H1 (cell line): Measurements from ENCODE around the gene HDLBP. TPM values are rescaled to one million over a fixed set of nuclear protein-coding genes. Genes with fewer than 3 reads are reported as not detected.

Experiments
- CTCF ChIA-PET: fragments of 300-600 bp; sonication (Branson Sonifier 250); formaldehyde crosslinking; loops from one replicate; lab custom pipeline; 2021; ENCODE audit not compliant: partially characterized antibody; lab: Charles Lee
- POLR2A ChIA-PET: fragments of 300-600 bp; sonication (Branson Sonifier 250); formaldehyde crosslinking; loops from one replicate; lab custom pipeline; 2021; ENCODE audit warnings: inconsistent platforms; ENCODE audit not compliant: partially characterized antibody; lab: Charles Lee
- DNase-seq, 2 experiments: peaks; one replicate each; pipeline versions ENCODE4 v3.0.0 to v3.0.0-alpha.2; 2010 to 2022; ENCODE audit warnings: low spot score in 2 of 2, low read depth in 1 of 2, mixed read lengths in 1 of 2
- FAIRE-seq: peaks from 2 replicates; lab custom pipeline; 2011; peaks lifted over from hg19 to GRCh38; lab: Jason Lieb, UNC
- H2AFZ ChIP-seq: 2 replicates; pipeline ENCODE4 v1.8.1; 2012; ENCODE audit warnings: low read length, inconsistent platforms
- H2AK5ac ChIP-seq: 2 replicates; pipeline ENCODE4 v1.6.1; 2013; ENCODE audit warnings: low read depth, low read length
- H2BK120ac ChIP-seq: replicated peaks from 2 replicates; pipeline ENCODE3; 2013; ENCODE audit warnings: low read depth, low read length, inconsistent platforms
- H2BK12ac ChIP-seq: 2 replicates; pipeline ENCODE4 v1.6.1; 2013; ENCODE audit warnings: low read depth, low read length
- H2BK15ac ChIP-seq: 2 replicates; pipeline ENCODE4 v1.6.1; 2013; ENCODE audit warnings: low read length
- H2BK20ac ChIP-seq: 2 replicates; pipeline ENCODE4 v1.6.1; 2013; ENCODE audit warnings: low read length
- H2BK5ac ChIP-seq: 2 replicates; pipeline ENCODE4 v1.6.1; 2013; ENCODE audit warnings: low read depth, low read length
- H3K14ac ChIP-seq: 2 replicates; pipeline ENCODE4 v1.6.1; 2013; ENCODE audit warnings: inconsistent platforms; ENCODE audit not compliant: insufficient read length
- H3K18ac ChIP-seq: 2 replicates; pipeline ENCODE4 v1.6.1; 2013; ENCODE audit warnings: low read length; ENCODE audit errors: extremely low read depth
- H3K23ac ChIP-seq: 2 replicates; pipeline ENCODE4 v1.6.1; 2013; ENCODE audit warnings: inconsistent platforms; ENCODE audit not compliant: insufficient read length
- H3K23me2 ChIP-seq: 2 replicates; pipeline ENCODE4 v1.6.1; 2013; ENCODE audit warnings: low read depth, low read length
- H3K27ac ChIP-seq: 2 replicates; pipeline ENCODE4 v1.6.1; 2011; ENCODE audit warnings: low read depth, low read length, inconsistent platforms
- H3K27me3 ChIP-seq, 4 experiments: replicated peaks in 1 of 4; 1 replicate in 1 of 4; 2 replicates in 3 of 4; pipeline versions ENCODE4 v1.6.1 to v1.8.1; 2011 to 2013; ENCODE audit warnings: low read length in 3 of 4, mild to moderate bottlenecking in 3 of 4, inconsistent platforms in 2 of 4, mixed read lengths in 2 of 4, moderate library complexity in 1 of 4; ENCODE audit not compliant: control insufficient read depth in 3 of 4, insufficient read depth in 3 of 4; ENCODE audit errors: extremely low read depth in 1 of 4
- H3K36me3 ChIP-seq, 4 experiments: 2 replicates each; pipeline versions ENCODE4 v1.6.1 to v1.8.1; 2011 to 2013; ENCODE audit warnings: mild to moderate bottlenecking in 4 of 4, low read length in 3 of 4, moderate library complexity in 2 of 4, control low read depth in 1 of 4, inconsistent platforms in 1 of 4; ENCODE audit not compliant: insufficient read depth in 4 of 4, control insufficient read depth in 2 of 4
- H3K4ac ChIP-seq: replicated peaks from 2 replicates; pipeline ENCODE3; 2013; ENCODE audit warnings: low read length, low read depth, mixed read lengths, inconsistent platforms; ENCODE audit not compliant: insufficient read length
- H3K4me1 ChIP-seq, 4 experiments: replicated peaks in 1 of 4; 1 replicate in 1 of 4; 2 replicates in 3 of 4; pipeline versions ENCODE4 v1.6.1 to v1.8.1; 2011 to 2013; ENCODE audit warnings: low read length in 3 of 4, inconsistent platforms in 2 of 4, mixed read lengths in 1 of 4; ENCODE audit not compliant: insufficient read depth in 4 of 4, control insufficient read depth in 3 of 4
- H3K4me2 ChIP-seq, 2 experiments: 2 replicates each; pipeline versions ENCODE4 v1.6.1 to v1.8.1; 2011 to 2013; ENCODE audit warnings: low read depth in 2 of 2, low read length in 2 of 2, control low read depth in 1 of 2, inconsistent platforms in 1 of 2, mild to moderate bottlenecking in 1 of 2; ENCODE audit not compliant: insufficient read depth in 1 of 2
- H3K4me3 ChIP-seq, 4 experiments: fragments of 200-600, 300-600 bp in 1 of 4; sonication (generic), shearing (Covaris generic), sonication (Bioruptor Twin) in 1 of 4; 2 replicates each; pipeline versions ENCODE4 v1.5.1 to v1.8.1; 2011 to 2016; ENCODE audit warnings: low read length in 4 of 4, low read depth in 3 of 4, control low read depth in 2 of 4, inconsistent platforms in 2 of 4, mild to moderate bottlenecking in 2 of 4, mixed read lengths in 1 of 4, moderate library complexity in 1 of 4; ENCODE audit not compliant: insufficient read depth in 2 of 4; ENCODE audit errors: extremely low read depth in 1 of 4
- H3K56ac ChIP-seq: replicated peaks from 2 replicates; pipeline ENCODE3; 2013; ENCODE audit warnings: low read depth, mild to moderate bottlenecking, mixed read lengths, low read length, inconsistent platforms; ENCODE audit not compliant: insufficient read length
- H3K79me1 ChIP-seq: 2 replicates; pipeline ENCODE4 v1.6.1; 2013; ENCODE audit warnings: low read depth, low read length, control low read depth
- H3K79me2 ChIP-seq, 2 experiments: 2 replicates each; pipeline versions ENCODE4 v1.6.1 to v1.8.1; 2012 to 2013; ENCODE audit warnings: low read length in 2 of 2, mild to moderate bottlenecking in 2 of 2, inconsistent platforms in 1 of 2; ENCODE audit not compliant: insufficient read depth in 2 of 2, control insufficient read depth in 1 of 2
- H3K9ac ChIP-seq, 4 experiments: replicated peaks in 1 of 4; 1 replicate in 1 of 4; 2 replicates in 3 of 4; pipeline versions ENCODE4 v1.6.1 to v1.8.1; 2011 to 2013; ENCODE audit warnings: low read depth in 3 of 4, low read length in 3 of 4, control low read depth in 2 of 4, mild to moderate bottlenecking in 2 of 4, moderate library complexity in 2 of 4, inconsistent platforms in 1 of 4; ENCODE audit errors: extremely low read depth in 1 of 4
- H3K9me3 ChIP-seq, 2 experiments: 2 replicates each; pipeline versions ENCODE4 v1.6.1 to v1.8.1; 2012 to 2013; ENCODE audit warnings: mild to moderate bottlenecking in 2 of 2, moderate library complexity in 2 of 2, control low read depth in 1 of 2, inconsistent platforms in 1 of 2, low read depth in 1 of 2, low read length in 1 of 2, mixed read lengths in 1 of 2; ENCODE audit not compliant: insufficient read depth in 2 of 2
- H4K20me1 ChIP-seq, 2 experiments: replicated peaks in 1 of 2; 2 replicates each; pipeline versions ENCODE3 to v1.8.1; 2011 to 2013; ENCODE audit warnings: inconsistent platforms in 2 of 2, low read length in 2 of 2, mild to moderate bottlenecking in 1 of 2; ENCODE audit not compliant: insufficient read depth in 2 of 2, control insufficient read depth in 1 of 2
- H4K5ac ChIP-seq: 2 replicates; pipeline ENCODE4 v1.6.1; 2013; ENCODE audit warnings: low read length, low read depth, mixed read lengths, inconsistent platforms; ENCODE audit not compliant: insufficient read length
- H4K8ac ChIP-seq: 2 replicates; pipeline ENCODE4 v1.8.0; 2013; ENCODE audit warnings: mild to moderate bottlenecking, moderate library complexity, low read length, inconsistent platforms; ENCODE audit not compliant: insufficient read depth; ENCODE audit errors: extremely low read depth
- H4K91ac ChIP-seq: replicated peaks from 2 replicates; pipeline ENCODE3; 2013; ENCODE audit warnings: low read length, mixed read lengths, inconsistent platforms; ENCODE audit not compliant: insufficient read length
- BCL11A ChIP-seq, 2 experiments: IDR thresholded peaks; one replicate each; pipeline ENCODE4 v1.6.1; 2011; ENCODE audit warnings: low read depth in 2 of 2, low read length in 2 of 2, mild to moderate bottlenecking in 2 of 2
- EGR1 ChIP-seq: IDR thresholded peaks from 2 replicates; pipeline ENCODE4 v1.6.1; 2011; ENCODE audit warnings: low read depth, low read length, borderline replicate concordance
- EP300 ChIP-seq, 2 experiments: IDR thresholded peaks; 1 replicate in 1 of 2; 2 replicates in 1 of 2; pipeline ENCODE4 v1.6.1; 2011 to 2012; ENCODE audit warnings: low read depth in 2 of 2, low read length in 2 of 2, mild to moderate bottlenecking in 2 of 2, borderline replicate concordance in 1 of 2, inconsistent platforms in 1 of 2, moderate library complexity in 1 of 2
- EZH2 ChIP-seq: fragments of 200-600 bp; sonication (generic); IDR thresholded peaks from 2 replicates; pipeline ENCODE4 v1.7.1; 2012; ENCODE audit warnings: low read depth, mild to moderate bottlenecking, moderate library complexity, low read length, inconsistent platforms; ENCODE audit not compliant: severe bottlenecking
- FOSL1 ChIP-seq: IDR thresholded peaks from 2 replicates; pipeline ENCODE4 v1.6.1; 2011; ENCODE audit warnings: mild to moderate bottlenecking, low read depth, low read length, moderate library complexity; ENCODE audit not compliant: insufficient read depth
- JUND ChIP-seq: IDR thresholded peaks from 2 replicates; pipeline ENCODE4 v1.6.1; 2011; ENCODE audit warnings: mild to moderate bottlenecking, improper control_type of control experiment, low read length
- POLR2AphosphoS5 ChIP-seq: IDR thresholded peaks from 2 replicates; pipeline ENCODE4 v1.6.1; 2011; ENCODE audit warnings: low read depth, low read length
- POU5F1 ChIP-seq: IDR thresholded peaks from 2 replicates; pipeline ENCODE4 v1.6.1; 2011; ENCODE audit warnings: low read depth, mild to moderate bottlenecking, low read length, moderate library complexity
- RAD21 ChIP-seq, 2 experiments: IDR thresholded peaks in 1 of 2; conservative IDR thresholded peaks in 1 of 2; 2 replicates each; pipeline ENCODE4 v1.6.1; 2011; ENCODE audit warnings: low read depth in 2 of 2, low read length in 2 of 2, improper control_type of control experiment in 1 of 2, inconsistent platforms in 1 of 2, mild to moderate bottlenecking in 1 of 2, moderate library complexity in 1 of 2
- SP1 ChIP-seq: IDR thresholded peaks from 2 replicates; pipeline ENCODE4 v1.6.1; 2011; ENCODE audit warnings: low read depth, low read length
- TAF1 ChIP-seq: IDR thresholded peaks from 2 replicates; pipeline ENCODE4 v1.6.1; 2011; ENCODE audit warnings: mild to moderate bottlenecking, low read depth, low read length
- TBP ChIP-seq: IDR thresholded peaks from 2 replicates; pipeline ENCODE4 v1.6.1; 2011; ENCODE audit warnings: low read depth, low read length, improper control_type of control experiment
- ZNF274 ChIP-seq: IDR thresholded peaks from 2 replicates; pipeline ENCODE4 v1.7.0; 2012; ENCODE audit warnings: low read length, borderline replicate concordance; ENCODE audit errors: extremely low read depth
- WGBS, 2 experiments: shearing (Covaris generic) in 1 of 2; methylation state at CpG; one replicate each; pipeline versions ENCODE4 v1.1.6 to v1.1.7; 2013 to 2015; ENCODE audit warnings: low lambda C conversion rate in 2 of 2, mixed read lengths in 2 of 2, inconsistent platforms in 1 of 2, low coverage in 1 of 2, missing lambda C conversion rate in 1 of 2; ENCODE audit not compliant: insufficient replicate concordance in 2 of 2, insufficient coverage in 1 of 2, insufficient read length in 1 of 2; ENCODE audit errors: extremely low coverage in 1 of 2, missing lambda C conversion rate in 1 of 2; 5-methylcytosine and 5-hydroxymethylcytosine counted together
- polyA plus RNA-seq, 7 experiments: library from polyadenylated mRNA; depleted of rRNA in 3 of 7; stranded (reverse) in 5 of 7; unstranded in 2 of 7; fragments of >200 nt in 5 of 7; fragments of 200-250 nt in 2 of 7; gene quantifications; 1 replicate in 5 of 7; 2 replicates in 1 of 7; 4 replicates in 1 of 7; pipeline versions ENCODE4 v1.2.1 to v1.2.3, GENCODE V29; 2011 to 2013; ENCODE audit warnings: missing spikeins in 2 of 7, mixed read lengths in 2 of 7
- total RNA-seq: library from RNA; stranded (reverse); fragmentation: NEBNext Ultra II Directional; extraction: Animal tissue kit (Norgen Biotek cat#: 25700); gene quantifications from 2 replicates; pipeline ENCODE4 v1.2.1, GENCODE V29; 2021

The HDLBP gene
- total and polyA plus RNA-seq, 2 of the 8 experiments (the other 6 are each of a cell fraction or from before 2014, with no cell fraction given): 185 to 360 TPM

GRCh38 chr2:241321033-241321432 lies 5.6 kb upstream of the HDLBP start:
- Histone ChIP-seq H4K5ac (no peak overlapping the region), H3K4me2 (no peak overlapping the region), H4K20me1 (peaks cover 17 to 27% of the 10 kb centered on the region in 2 experiments), H2BK5ac (no peak overlapping the region), H3K23ac (no peak overlapping the region), H2BK15ac (no peak overlapping the region), H3K9me3 (no peaks in the 10 kb centered on the region), H3K4ac (no peak overlapping the region), H3K23me2 (peaks cover 6% of the 10 kb centered on the region), H3K14ac (no peak overlapping the region), H3K9ac (no peak overlapping the region), H2AK5ac (no peak overlapping the region), H2BK20ac (no peak overlapping the region), H4K8ac (no peak overlapping the region), H3K79me2 (peaks cover 57 to 100% of the 10 kb centered on the region in 2 experiments), H3K36me3 (peaks cover 0 to 24% (median 0%) of the 10 kb centered on the region in 4 experiments; a peak in 3 of 8 replicates), H2BK120ac (no peak overlapping the region), H2AFZ (no peak overlapping the region), H3K56ac (no peak overlapping the region), H2BK12ac (no peak overlapping the region), H3K27ac (no peak overlapping the region), H3K79me1 (peaks cover 3% of the 10 kb centered on the region; the same call in 1 of the 2 replicates), H3K4me1 (peaks cover 0 to 7% (median under 1%) of the 10 kb centered on the region in 4 experiments; a peak in 3 of 7 replicates), H4K91ac (no peak overlapping the region), H3K18ac (no peak overlapping the region), H3K27me3 (no peaks in the 10 kb centered on the region), H3K4me3 (no peak overlapping the region)
- FAIRE-seq (no peak), DNase-seq (no peak)
- POLR2A ChIA-PET: interaction anchor here (1.7 to 2.9 kb wide), 2 partner anchors 8 to 11 kb away, joined by 3 to 15 read pairs; no protein-coding TSS in a partner anchor
- WGBS, 2 experiments: 93% methylated on average over 1 of the region's 1 CpG; no CpG with 5 or more reads in 1 of the 2 experiments
- CTCF ChIA-PET: no interaction called here
- no peak for TF ChIP-seq FOSL1
- TF ChIP-seq POU5F1: no peak
- TF ChIP-seq JUND: no peak
- no peak for TF ChIP-seq RAD21 (IDR thresholded peaks at IDR 0.05 in 1 of 2, conservative IDR thresholded peaks at IDR 0.05 in 1 of 2; ENCODE audit: low read depth in 2 of 2, low read length in 2 of 2)
- TF ChIP-seq TAF1: no peak
- TF ChIP-seq EGR1: no peak
- TF ChIP-seq EP300 (IDR thresholded peaks at IDR 0.05; ENCODE audit: borderline replicate concordance in 1 of 2, low read depth in 2 of 2, low read length in 2 of 2): no peak
- TF ChIP-seq SP1: no peak
- TF ChIP-seq POLR2AphosphoS5: no peak
- TF ChIP-seq BCL11A (IDR thresholded peaks at IDR 0.05; ENCODE audit: low read depth in 2 of 2, low read length in 2 of 2): no peak
- TF ChIP-seq TBP: no peak
- no peak for TF ChIP-seq ZNF274
- no peak for TF ChIP-seq EZH2
